Measurements from ENCODE around the gene FOXI1.

Gene FOXI1

DNA sequence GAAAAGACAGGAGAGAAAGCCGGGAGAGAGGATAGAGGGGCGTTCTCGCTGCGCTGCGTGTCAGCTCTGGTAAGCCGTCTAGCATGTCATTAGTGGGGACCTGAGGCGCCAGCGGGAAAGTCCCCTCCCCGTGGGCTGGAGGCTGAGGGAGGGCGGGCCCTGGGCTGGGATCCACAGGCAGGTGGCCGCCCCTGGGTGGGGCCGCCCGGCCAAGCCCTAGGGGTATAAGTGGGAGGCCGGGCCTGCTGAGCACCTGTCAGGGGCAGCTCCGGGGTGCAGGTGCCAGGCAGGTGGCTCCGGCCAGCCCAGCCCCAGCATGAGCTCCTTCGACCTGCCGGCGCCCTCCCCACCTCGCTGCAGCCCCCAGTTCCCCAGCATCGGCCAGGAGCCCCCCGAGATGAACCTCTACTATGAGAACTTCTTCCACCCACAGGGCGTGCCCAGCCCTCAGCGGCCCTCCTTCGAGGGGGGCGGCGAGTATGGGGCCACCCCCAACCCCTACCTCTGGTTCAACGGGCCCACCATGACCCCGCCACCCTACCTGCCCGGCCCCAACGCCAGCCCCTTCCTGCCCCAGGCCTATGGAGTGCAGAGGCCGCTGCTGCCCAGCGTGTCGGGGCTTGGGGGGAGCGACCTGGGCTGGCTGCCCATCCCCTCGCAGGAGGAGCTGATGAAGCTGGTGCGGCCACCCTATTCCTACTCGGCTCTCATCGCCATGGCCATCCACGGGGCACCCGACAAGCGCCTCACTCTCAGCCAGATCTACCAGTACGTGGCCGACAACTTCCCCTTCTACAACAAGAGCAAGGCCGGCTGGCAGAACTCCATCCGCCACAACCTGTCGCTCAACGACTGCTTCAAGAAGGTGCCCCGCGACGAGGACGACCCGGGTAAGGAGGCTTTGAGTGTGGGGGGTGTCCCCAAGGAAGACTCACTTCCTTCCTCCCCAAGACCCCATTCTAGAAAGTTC lies at the start of gene FOXI1:
TSS of gene FOXI1 (plus strand) at position 256 of the 970 bp plus-strand sequence. CDS start at position 317, 61 bp downstream.
- DNase-seq = peak; percentile 57

- no peak for DNase-seq
Observed at GRCh38 chr5:170056561-170057267, 49.0 kb upstream of the FOXI1 start.

GRCh38 chr5:170057311-170057710 lies 48.4 kb upstream of the FOXI1 start:
- DNase-seq = no peak

DNA sequence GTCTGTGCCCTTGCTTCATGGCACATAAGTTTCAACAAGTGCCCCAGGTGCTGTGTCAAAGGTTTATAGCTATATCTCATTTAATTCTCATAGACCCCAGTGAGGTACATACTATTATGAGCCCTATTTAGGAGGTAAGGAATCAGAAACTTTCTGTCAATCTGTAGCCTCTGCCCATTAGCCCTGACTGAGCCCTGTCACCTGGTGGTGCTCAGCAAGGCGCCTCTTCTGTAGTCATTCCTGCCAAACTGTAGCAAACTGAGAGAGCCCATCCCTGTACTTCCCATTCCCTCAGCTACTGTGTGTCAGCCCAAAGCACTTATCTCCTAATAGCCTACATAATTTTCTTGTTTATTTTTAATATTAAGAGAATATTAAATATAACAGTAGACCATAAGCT lies 46.5 kb upstream of the FOXI1 start:
- DNase-seq = no peak

DNA sequence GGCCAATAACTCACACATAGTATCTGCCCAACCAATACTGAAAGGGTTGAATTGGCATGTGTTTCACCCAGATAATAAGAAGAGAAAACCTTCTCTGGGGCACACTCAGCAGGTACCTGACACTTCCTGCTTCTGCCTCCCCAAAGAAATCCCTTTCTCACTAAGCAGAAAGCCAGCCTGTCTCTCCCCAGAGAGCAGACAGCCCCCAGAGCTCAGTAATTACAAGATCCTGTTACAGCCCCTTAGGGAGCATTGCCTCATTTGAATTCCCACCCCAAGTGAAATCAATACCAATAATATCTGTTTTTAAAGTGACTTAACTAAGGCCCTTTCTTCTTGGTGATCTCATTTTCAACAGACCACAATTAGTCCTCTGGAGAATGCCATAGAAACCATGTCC lies 38.5 kb upstream of the FOXI1 start:
- no peak for DNase-seq

DNA sequence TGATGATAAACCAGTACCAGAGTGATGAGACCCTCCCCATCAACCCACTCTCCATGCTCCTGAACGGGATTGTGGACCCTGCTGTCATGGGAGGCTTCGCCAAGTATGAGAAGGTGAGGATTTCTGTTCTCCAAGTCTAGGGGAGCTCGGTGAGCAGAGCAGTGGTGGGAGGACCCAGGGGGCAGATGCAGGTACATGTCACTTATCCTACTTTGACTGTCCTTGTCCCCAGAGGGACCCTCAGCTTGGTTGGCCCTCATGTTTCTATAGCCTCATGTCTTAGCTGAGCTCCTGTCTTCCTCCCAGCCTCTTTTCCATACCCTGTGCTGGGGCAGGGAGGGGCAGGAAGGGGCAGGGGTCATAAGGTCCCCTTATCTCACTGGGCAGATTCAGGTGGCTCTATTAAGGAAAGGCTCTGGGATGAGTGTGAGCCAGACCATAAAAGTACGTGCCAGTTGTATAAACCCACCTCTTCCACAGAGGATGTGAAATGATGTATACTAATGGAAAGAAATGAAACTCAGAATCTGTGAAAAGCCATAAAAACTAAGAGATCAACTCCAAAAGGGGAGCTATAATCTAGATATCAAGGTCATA lies 38.0 kb upstream of the FOXI1 start:
- DNase-seq = no peak

- DNase-seq = no peak
Observed at GRCh38 chr5:170069512-170069911, 36.2 kb upstream of the FOXI1 start.

DNA sequence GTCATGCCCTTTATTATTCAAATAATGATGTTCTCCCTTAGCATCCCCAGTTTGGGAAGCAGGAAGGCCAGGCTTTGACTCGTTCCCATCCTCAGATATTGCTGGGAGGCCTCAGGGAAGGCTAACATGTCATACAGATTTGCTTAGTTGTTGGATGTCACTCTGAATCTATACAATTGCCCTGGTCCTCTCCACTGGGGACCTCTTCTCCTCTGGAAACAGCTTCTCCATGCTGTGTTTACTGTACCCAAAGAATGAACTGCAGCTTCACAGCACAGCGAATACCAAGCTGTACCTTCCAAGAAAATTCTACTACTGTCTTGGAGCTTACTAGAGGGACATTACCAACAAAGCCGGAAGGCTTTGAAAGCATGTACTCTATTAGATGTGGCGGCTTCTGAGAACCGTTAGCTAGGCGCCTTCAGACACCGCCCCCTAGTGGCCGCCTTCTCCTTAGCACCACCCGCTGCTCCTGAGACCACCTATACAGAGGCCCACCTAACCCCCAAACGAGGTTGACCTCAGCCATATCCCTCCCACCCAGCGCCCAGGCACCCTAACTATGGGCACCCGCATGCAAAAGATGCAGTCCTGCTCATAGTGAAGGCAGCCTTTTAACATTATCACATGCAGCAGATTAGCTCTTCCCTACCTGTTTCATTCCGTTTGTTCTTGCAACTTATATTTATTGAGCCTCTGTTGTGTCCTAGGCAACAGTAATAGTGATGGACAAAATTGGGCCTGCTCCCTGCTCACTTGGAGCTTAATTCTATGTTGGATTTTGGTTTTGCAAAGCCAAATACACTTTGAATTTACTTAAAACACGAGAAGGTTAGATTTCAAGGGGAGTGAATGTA lies 34.9 kb upstream of the FOXI1 start:
- DNase-seq = no peak

GRCh38 chr5:170071748-170072147 lies 33.9 kb upstream of the FOXI1 start:
- DNase-seq = no peak

- DNase-seq = no peak
Observed at GRCh38 chr5:170075696-170076095, 30.0 kb upstream of the FOXI1 start.

DNA sequence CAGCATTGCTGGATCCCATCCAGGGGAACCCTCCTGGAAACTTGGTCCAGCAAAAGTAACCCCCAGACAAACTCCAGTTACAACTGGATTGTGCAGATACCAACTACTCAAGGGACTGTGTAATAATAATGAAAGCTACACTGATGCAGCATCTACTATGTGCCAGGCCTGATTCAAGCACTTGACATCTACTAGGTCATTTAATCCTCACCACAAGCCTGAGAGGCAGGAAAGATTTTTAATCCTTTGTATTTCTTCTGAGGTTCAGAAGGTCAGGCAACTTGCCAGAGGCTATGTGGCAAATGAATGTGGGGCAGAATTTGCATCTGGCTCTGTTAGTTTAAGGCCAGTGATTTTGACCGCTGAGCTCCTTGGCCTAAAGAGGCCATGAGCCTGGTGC lies 29.5 kb upstream of the FOXI1 start:
- DNase-seq = no peak

GRCh38 chr5:170076739-170077138 lies 29.0 kb upstream of the FOXI1 start:
- no peak for DNase-seq

DNA sequence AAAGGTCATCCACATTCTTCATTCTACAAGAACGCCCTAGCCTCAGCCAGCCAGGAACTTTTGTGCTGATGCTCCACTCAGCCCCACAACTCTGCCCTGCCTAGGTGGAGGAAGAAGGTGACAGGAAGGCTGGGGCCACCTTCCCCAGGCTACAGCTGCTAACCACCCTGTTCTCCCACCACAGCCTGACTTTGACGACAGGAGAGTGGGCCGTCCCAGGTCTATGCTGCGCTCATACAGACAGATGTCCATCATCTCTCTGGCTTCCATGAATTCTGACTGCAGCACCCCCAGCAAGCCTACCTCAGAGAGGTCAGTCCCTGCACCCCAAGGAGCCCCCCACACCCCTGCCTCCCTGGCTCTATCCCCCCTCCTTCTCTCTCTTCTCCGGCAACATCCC lies 28.2 kb upstream of the FOXI1 start:
- no peak for DNase-seq

GRCh38 chr5:170078458-170078857 lies 27.2 kb upstream of the FOXI1 start:
- DNase-seq = no peak

GRCh38 chr5:170078931-170079330 lies 26.8 kb upstream of the FOXI1 start:
- DNase-seq = no peak

- DNase-seq = no peak
Observed at GRCh38 chr5:170080217-170080616, 25.5 kb upstream of the FOXI1 start.

DNA sequence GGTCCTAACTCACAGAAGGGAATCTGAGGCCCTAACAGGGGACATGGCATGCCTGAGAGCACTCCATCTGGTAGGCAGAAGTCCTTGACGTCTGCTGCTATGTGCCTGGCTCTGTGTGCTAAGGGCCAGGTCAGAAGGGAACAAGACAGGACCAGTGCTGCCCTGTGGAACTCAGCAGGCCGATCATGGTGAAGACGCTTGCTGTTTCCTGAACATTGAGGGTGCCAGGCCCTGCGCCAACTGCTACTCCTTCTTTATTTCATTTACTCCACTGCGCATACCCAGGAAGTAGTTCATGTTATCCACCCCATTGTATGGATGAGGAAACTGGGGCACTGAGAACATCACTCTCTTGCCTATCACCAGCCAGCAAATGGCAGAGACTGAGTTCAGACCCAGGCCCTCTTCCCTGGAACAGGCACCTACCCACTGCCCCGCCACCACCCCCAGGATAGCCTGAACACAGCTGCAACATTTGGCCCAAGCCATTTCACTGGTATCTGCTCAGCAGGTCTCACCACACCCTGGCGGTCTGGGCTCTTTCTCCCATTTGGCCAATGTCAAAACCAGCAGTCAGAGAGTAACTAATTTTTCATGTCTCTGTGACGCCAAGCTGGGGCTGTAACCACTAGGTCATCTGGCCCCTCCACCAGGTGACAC lies 24.8 kb upstream of the FOXI1 start:
- DNase-seq = no peak

DNA sequence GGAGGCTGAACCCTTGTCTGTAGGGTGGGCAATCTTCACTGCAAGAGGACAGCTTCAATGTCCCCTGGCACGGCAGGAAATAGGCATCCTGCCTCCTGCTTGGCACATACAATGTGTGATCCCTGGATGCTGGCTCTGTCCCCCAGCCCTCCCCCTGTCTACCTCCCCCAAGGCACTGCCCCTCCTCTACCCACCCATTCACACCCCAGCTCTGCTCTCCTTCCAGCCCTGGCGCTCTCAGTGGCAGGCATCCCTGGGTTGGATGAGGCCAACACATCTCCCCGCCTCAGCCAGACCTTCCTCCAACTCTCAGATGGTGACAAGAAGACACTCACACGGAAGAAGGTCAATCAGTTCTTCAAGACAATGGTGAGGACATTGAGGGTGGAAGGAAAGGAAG lies 24.1 kb upstream of the FOXI1 start:
- DNase-seq = no peak

DNA sequence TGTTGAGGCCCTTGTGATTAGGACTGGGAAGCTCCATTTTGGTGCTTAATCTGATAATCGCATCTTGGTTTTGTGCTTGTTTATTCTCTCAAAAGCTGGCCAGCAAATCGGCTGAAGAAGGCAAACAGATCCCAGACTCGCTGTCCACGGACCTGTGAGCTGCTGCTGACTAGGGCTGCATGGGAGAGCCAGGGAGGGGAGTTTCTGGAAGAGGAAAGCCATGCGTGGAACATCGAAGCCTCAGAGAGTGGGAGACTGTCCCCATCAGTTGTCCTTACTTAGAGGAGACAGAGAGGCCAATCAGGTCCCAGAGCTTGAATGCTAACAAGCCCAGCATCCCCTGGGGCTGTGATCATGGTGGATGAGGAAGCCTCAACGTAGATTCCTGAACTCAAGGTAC lies 23.0 kb upstream of the FOXI1 start:
- DNase-seq = no peak

- no peak for DNase-seq
Observed at GRCh38 chr5:170087168-170087817, 18.4 kb upstream of the FOXI1 start.

- DNase-seq = no peak
Observed at GRCh38 chr5:170092455-170093101, 13.1 kb upstream of the FOXI1 start.

Data from GDM1 (cell line).